HepG2 (cell line): Measurements from ENCODE around the gene FBLL1. TPM values are rescaled to one million over a fixed set of nuclear protein-coding genes. Genes with fewer than 3 reads are reported as not detected.

Experiments used
- BRCA1 ChIP-seq: sonication (generic); formaldehyde crosslinking; IDR thresholded peaks from 2 replicates; pipeline ENCODE4 v1.4.0; 2020; ENCODE audit warnings: missing genetic modification reagents
- CAMTA2 ChIP-seq: sonication (generic); formaldehyde crosslinking; IDR thresholded peaks from 2 replicates; pipeline ENCODE4 v1.4.0; 2020; ENCODE audit warnings: mild to moderate bottlenecking, missing genetic modification reagents, borderline replicate concordance
- CSRNP1 ChIP-seq: sonication (generic); formaldehyde crosslinking; IDR thresholded peaks from 2 replicates; pipeline ENCODE4 v1.8.1; 2023; ENCODE audit warnings: mild to moderate bottlenecking, missing genetic modification reagents
- DBP ChIP-seq: sonication (generic); formaldehyde crosslinking; IDR thresholded peaks from 2 replicates; pipeline ENCODE4 v1.4.0; 2020; ENCODE audit warnings: missing genetic modification reagents; ENCODE audit errors: not compliant biosample characterization
- E2F2 ChIP-seq: sonication (generic); formaldehyde crosslinking; IDR thresholded peaks from 2 replicates; pipeline ENCODE4 v1.4.0; 2020; ENCODE audit warnings: missing genetic modification reagents, borderline replicate concordance
- EEA1 ChIP-seq: sonication (generic); formaldehyde crosslinking; IDR thresholded peaks from 2 replicates; pipeline ENCODE4 v1.5.1; 2020; ENCODE audit warnings: mild to moderate bottlenecking, missing genetic modification reagents, borderline replicate concordance
- JARID2 ChIP-seq: sonication (generic); formaldehyde crosslinking; IDR thresholded peaks from 2 replicates; pipeline ENCODE4 v1.8.1; 2023; ENCODE audit warnings: missing genetic modification reagents, inconsistent platforms; ENCODE audit not compliant: insufficient replicate concordance
- MEIS1 ChIP-seq: sonication (generic); formaldehyde crosslinking; IDR thresholded peaks from 2 replicates; pipeline ENCODE4 v1.9.0; 2021; ENCODE audit warnings: mild to moderate bottlenecking, missing genetic modification reagents, moderate library complexity, borderline replicate concordance
- NFE2L1 ChIP-seq: sonication (generic); formaldehyde crosslinking; IDR thresholded peaks from 2 replicates; pipeline ENCODE4 v1.4.0; 2020; ENCODE audit warnings: missing genetic modification reagents, mild to moderate bottlenecking, borderline replicate concordance
- NFYB ChIP-seq: sonication (generic); formaldehyde crosslinking; IDR thresholded peaks from 2 replicates; pipeline ENCODE4 v1.4.0; 2020; ENCODE audit warnings: missing genetic modification reagents
- NPAS2 ChIP-seq: sonication (generic); formaldehyde crosslinking; IDR thresholded peaks from 2 replicates; pipeline ENCODE4 v1.8.0; 2022; ENCODE audit warnings: mild to moderate bottlenecking, missing genetic modification reagents, borderline replicate concordance
- RORA ChIP-seq: sonication (generic); formaldehyde crosslinking; IDR thresholded peaks from 2 replicates; pipeline ENCODE4 v1.5.0; 2020; ENCODE audit warnings: mild to moderate bottlenecking, missing genetic modification reagents, moderate library complexity
- SAP130 ChIP-seq: IDR thresholded peaks from 2 replicates; pipeline ENCODE4 v1.6.1; 2016; ENCODE audit warnings: low read depth
- SMAD3 ChIP-seq: sonication (generic); formaldehyde crosslinking; IDR thresholded peaks from 2 replicates; pipeline ENCODE4 v1.4.0; 2020; ENCODE audit warnings: missing genetic modification reagents
- TBX2 ChIP-seq: sonication (generic); formaldehyde crosslinking; IDR thresholded peaks from 2 replicates; pipeline ENCODE4 v1.5.0; 2020; ENCODE audit warnings: missing genetic modification reagents, mild to moderate bottlenecking, borderline replicate concordance
- THRA ChIP-seq: sonication (generic); formaldehyde crosslinking; IDR thresholded peaks from 2 replicates; pipeline ENCODE4 v1.4.0; 2020; ENCODE audit warnings: missing genetic modification reagents, borderline replicate concordance
- ZBTB25 ChIP-seq: IDR thresholded peaks from 2 replicates; pipeline ENCODE4 v1.6.1; 2018; ENCODE audit warnings: missing genetic modification reagents
- ZBTB42 ChIP-seq: sonication (generic); formaldehyde crosslinking; IDR thresholded peaks from 2 replicates; pipeline ENCODE4 v1.5.0; 2020; ENCODE audit warnings: mild to moderate bottlenecking, missing genetic modification reagents
- ZFP36L1 ChIP-seq: sonication (generic); formaldehyde crosslinking; IDR thresholded peaks from 2 replicates; pipeline ENCODE4 v1.8.0; 2022; ENCODE audit warnings: mild to moderate bottlenecking, missing genetic modification reagents, moderate library complexity
- ZNF570 ChIP-seq: sonication (generic); formaldehyde crosslinking; IDR thresholded peaks from 2 replicates; pipeline ENCODE4 v1.4.0; 2020; ENCODE audit warnings: mild to moderate bottlenecking, missing genetic modification reagents, borderline replicate concordance
- ZNF761 ChIP-seq: sonication (generic); formaldehyde crosslinking; conservative IDR thresholded peaks from 2 replicates; pipeline ENCODE4 v1.4.0; 2020; ENCODE audit warnings: mild to moderate bottlenecking, missing genetic modification reagents
- ZNF788 ChIP-seq: sonication (generic); formaldehyde crosslinking; IDR thresholded peaks from 2 replicates; pipeline ENCODE4 v1.5.0; 2020; ENCODE audit warnings: mild to moderate bottlenecking, missing genetic modification reagents, borderline replicate concordance
- ZSCAN31 ChIP-seq: sonication (generic); formaldehyde crosslinking; IDR thresholded peaks from 2 replicates; pipeline ENCODE4 v1.5.0; 2020; ENCODE audit warnings: low read depth, mild to moderate bottlenecking, missing genetic modification reagents
- polyA plus RNA-seq, 8 experiments: library from polyadenylated mRNA; depleted of rRNA in 3 of 8; stranded (reverse) in 7 of 8; unstranded in 1 of 8; fragments of >200 nt; fragmentation: Illumina TruSeq in 4 of 8; extraction: Trizol in 4 of 8; gene quantifications; 2 replicates each; pipeline versions ENCODE4 v1.2.1 to v1.2.3, GENCODE V29; 2011 to 2016; ENCODE audit warnings: low read depth in 4 of 8, missing spikeins in 1 of 8, mixed read lengths in 1 of 8; ENCODE audit not compliant: insufficient read depth in 1 of 8
- total RNA-seq, 5 experiments: library from RNA; depleted of rRNA; stranded (reverse); fragments of >200 nt; fragmentation: Illumina TruSeq; extraction: Trizol; gene quantifications; 2 replicates each; pipeline ENCODE4 v1.2.3, GENCODE V29; 2016; ENCODE audit warnings: low read depth in 1 of 5

FBLL1 gene
- total and polyA plus RNA-seq, 2 of the 13 experiments (the other 11 are each of a cell fraction or from before 2014, with no cell fraction given): 0.17 to 0.18 TPM

GRCh38 chr5:168579488-168580226 lies 50.6 kb downstream of the FBLL1 start (continued):
- TF ChIP-seq THRA (no peak; the same call in 1 of the 2 replicates), ZNF761 (CRISPR knock-in tag) (0 out of 2 replicates have a peak, but pooled peaks have one; percentile 39), CSRNP1 (CRISPR knock-in tag) (no peak), SAP130 (no peak; the same call in 1 of the 2 replicates), RORA (CRISPR knock-in tag) (no peak), ZSCAN31 (CRISPR knock-in tag) (peak; percentile 81), ZNF788 (CRISPR knock-in tag) (peak; percentile 86; the same call in 1 of the 2 replicates), NFYB (peak; percentile 85), SMAD3 (CRISPR knock-in tag) (no peak), ZBTB42 (CRISPR knock-in tag) (0 out of 2 replicates have a peak, but pooled peaks have one; percentile 29), DBP (CRISPR knock-in tag) (no peak), EEA1 (CRISPR knock-in tag) (no peak), ZFP36L1 (peak; percentile 81), CAMTA2 (no peak), MEIS1 (CRISPR knock-in tag) (no peak; the same call in 1 of the 2 replicates), BRCA1 (CRISPR knock-in tag) (no peak), ZNF570 (CRISPR knock-in tag) (no peak), TBX2 (peak; percentile 87), E2F2 (CRISPR knock-in tag) (no peak), ZBTB25 (CRISPR knock-in tag) (peak; percentile 100), NFE2L1 (no peak), NPAS2 (CRISPR knock-in tag) (peak; percentile 30; the same call in 1 of the 2 replicates), JARID2 (CRISPR knock-in tag) (no peak)
